PC-3 (cell line): ENCODE results near the gene EXOC4.

ENCODE experiments used
- EZH2 ChIP-seq: fragments of 300-600 bp; sonication (generic); IDR thresholded peaks from one replicate; pipeline ENCODE4 v1.6.1; 2017; ENCODE audit warnings: antibody characterized with exemption, mild to moderate bottlenecking, low read length; ENCODE audit not compliant: unreplicated experiment
- TF ChIP-seq, protein P1 (sequence below): fragments of 300-600 bp; sonication (generic); conservative IDR thresholded peaks from 2 replicates; pipeline ENCODE4 v1.5.1; 2017; ENCODE audit warnings: antibody characterized with exemption, low read depth, mild to moderate bottlenecking, low read length

DNA sequence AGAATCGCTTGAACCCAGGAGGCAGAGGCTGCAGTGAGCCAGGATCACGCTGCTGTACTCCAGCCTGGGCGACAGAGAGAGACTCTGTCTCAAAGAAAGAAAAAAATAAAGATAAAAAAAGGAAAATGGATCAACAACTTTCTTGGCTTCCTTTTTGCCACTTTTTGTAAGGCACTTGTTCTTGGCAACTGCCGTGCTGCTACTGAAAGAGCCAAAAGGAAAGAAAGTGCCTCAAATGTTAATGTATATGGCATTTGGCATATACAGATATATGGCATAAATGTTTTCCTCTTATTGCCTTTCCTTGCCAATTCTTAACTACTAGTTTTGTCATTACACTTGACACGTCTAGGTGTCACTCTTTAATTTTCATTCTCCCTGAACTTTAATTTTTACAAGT is 480.5 kb downstream of the EXOC4 start:
- TF ChIP-seq, protein P1, sequence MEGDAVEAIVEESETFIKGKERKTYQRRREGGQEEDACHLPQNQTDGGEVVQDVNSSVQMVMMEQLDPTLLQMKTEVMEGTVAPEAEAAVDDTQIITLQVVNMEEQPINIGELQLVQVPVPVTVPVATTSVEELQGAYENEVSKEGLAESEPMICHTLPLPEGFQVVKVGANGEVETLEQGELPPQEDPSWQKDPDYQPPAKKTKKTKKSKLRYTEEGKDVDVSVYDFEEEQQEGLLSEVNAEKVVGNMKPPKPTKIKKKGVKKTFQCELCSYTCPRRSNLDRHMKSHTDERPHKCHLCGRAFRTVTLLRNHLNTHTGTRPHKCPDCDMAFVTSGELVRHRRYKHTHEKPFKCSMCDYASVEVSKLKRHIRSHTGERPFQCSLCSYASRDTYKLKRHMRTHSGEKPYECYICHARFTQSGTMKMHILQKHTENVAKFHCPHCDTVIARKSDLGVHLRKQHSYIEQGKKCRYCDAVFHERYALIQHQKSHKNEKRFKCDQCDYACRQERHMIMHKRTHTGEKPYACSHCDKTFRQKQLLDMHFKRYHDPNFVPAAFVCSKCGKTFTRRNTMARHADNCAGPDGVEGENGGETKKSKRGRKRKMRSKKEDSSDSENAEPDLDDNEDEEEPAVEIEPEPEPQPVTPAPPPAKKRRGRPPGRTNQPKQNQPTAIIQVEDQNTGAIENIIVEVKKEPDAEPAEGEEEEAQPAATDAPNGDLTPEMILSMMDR: no peak
- no peak for TF ChIP-seq EZH2
